HG03135 (cell line): ENCODE data around the gene SEPTIN2.
A peak's percentile ranks its signal among the peaks of the same experiment; 100 is the strongest.
"Not testable (repeated sequence)": the region's sequence is repeated elsewhere in the genome, so short reads cannot be mapped to it uniquely, and the experiment has no call there.

Experiments
- ATAC-seq: cut with Tn5 transposase; IDR thresholded peaks from one replicate; pipeline ENCODE4 v1.9.1; 2021; ENCODE audit warnings: mild to moderate bottlenecking, moderate library complexity; ENCODE audit not compliant: unreplicated experiment

The SEPTIN2 gene

GRCh38 chr2:241315879-241316631 lies at the start of gene SEPTIN2:
Gene SEPTIN2 (plus strand): TSS chr2:241315925. CDS start chr2:241324233, 8,308 bp downstream.
- ATAC-seq: peak; percentile 42

DNA sequence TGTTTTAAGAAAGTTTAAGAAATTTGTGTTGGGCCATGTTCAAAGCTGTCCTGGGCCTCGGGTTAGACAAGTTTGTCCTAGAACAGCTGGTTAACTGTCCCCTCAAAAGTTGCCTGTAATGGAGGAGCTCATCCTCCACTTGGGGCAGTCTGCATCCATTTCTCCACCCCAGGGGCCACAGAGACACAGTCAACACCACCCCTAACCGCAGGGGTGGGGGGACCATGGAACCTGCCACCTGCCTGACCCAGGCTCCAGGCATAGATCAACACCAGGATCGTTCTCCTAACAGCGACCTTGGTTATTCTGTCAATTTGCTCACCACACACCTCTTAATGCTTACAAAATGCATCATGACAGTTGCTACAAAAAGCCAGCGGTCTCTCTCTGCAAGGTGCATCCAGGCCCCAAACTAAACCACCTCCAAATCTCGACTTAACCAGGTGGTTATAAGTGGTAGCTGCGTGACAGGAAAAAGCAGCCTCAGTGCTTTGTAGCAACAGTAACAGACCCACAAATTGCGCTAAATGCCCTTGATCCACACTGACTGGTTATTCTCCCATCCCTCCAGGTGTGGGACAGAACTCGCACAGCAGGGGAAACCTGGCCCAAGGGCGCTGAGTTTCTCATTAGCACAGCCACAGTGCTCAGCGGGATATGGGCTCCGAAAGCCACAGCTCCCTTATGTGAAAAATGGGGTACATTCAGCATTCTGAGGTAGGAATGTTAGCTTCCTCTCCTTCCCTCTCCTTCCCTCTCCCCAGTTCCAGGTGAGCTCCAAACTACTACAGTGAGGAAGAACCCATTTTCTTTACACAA lies 48.3 kb upstream of the SEPTIN2 start:
- no peak for ATAC-seq

DNA sequence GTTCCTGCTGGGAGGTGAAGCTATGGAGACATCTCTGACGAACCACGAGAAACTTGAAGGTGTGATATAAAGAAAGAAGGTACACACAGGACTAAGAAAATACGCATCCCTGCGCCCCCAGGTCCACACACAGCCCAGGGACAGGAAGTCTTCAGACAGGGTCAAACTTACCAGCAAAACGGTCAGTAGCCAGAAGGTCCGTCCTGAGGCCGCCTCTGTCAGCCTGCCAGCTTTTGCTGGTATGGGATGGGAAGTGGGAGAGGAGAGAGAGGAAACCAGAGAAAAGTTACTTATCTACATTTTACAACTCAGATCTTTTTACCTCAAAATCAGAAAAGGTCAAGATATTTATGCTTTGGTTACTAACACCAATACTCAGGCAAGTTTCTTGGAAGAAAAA lies 47.4 kb upstream of the SEPTIN2 start:
- no peak for ATAC-seq

DNA sequence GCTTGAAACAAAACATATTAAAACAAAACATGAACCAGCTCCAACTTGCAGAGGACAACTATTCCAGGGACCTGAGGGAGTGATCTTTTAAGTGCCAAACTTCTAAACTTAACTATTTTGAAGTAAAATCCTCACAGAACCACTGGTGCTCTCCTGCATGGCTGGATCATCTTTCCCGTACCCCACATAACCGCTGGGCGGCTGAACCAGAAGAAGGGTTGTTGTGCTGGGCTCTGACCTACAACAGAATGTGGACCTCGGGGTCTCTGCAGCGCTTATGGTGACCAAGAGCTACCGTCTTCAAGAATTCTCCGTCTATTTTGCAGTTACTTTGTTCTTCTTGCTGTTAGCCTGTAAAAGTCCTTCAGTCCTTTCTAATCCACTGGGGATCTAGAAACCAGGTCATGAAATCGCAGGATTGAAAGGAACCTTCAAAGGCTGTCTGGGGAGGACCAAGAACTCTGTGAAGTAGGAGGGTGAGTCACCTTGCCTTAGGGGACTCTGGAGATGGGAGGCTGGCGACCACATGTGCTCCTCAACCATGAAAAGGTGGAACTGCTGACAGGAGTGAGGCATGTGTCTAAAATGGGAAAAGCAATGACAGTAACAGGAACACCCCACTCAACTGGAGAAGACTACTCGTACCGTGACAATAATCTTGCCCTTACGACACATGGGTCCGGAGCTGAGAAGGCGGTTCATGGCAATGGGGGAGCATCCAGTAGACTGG lies 46.8 kb upstream of the SEPTIN2 start:
- no peak for ATAC-seq

GRCh38 chr2:241269707-241270520 lies 45.8 kb upstream of the SEPTIN2 start:
- no peak for ATAC-seq

GRCh38 chr2:241270531-241270930 lies 45.2 kb upstream of the SEPTIN2 start:
- no peak for ATAC-seq

DNA sequence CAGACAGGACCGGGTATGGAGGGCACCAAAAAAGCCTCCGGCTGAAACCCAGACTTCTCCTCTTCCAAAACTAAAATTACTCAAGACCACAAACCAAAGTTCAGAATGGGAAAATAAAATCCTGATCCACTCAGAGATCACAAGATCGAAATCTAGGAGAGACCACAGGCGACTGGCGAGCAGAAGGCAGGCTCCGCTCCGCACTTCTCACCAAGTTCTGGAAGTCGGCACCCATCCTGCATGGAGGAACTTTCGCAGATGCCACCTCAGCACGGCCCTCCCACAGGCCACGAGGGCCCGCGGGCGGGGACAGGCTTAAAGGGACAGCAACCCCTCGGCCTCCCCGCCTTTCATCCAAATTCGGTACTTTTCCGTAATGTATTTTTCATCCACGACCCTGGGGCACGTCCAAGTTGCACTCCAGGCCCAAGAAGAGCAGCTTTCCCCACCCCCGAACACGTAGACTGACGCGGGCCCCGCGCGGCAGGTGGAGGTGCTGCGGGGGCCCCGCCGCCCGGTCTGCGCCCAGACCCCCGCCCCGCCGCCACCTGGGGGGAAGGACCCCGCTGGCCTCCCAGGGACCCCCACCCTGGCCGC lies 43.9 kb upstream of the SEPTIN2 start:
- ATAC-seq: peak; percentile 47

DNA sequence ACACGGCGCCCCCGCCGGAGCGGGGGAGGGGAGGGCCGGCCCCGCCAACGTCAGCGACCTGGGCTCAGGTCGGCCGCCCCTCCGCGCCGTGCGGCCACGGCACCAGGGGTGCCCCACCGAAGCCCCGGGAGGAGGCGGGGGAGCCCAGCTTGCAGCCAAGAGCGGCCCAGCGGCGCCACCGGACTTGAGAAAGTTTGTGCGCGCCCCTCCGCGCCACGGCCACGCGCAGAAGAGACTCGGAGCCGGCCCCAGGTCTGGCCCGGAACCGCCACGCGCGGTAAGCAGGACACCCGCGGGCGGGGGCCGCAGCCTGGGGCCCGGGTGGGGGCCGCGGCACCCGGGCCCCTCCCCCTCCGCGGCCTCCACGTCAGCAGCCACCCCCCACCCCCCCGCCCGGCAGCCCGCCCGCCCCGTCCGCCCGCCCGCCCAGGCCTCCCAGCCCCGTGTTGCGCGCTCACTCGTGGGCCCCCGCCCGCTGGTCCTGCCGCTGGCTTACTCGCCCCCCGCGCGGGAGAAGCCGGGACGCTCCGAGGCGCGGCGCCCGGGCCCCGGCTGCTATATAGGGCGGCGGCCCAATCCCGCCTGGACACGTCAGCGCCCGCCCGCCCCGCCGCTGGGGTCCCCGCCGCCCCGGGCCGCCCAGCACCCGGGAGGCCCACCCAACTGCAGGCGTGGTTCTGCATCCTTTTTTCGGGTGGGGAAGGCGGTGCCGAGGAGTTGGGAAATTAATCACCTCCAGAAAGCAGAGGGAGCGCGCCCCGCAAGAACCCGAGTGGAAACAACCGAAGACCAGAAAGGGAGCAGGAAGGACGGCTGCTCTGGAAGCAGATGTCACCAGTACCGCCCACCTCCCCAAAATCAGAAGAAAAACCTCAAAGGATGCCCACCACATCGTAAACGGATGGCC lies 43.2 kb upstream of the SEPTIN2 start:
- ATAC-seq: peak; percentile 49

DNA sequence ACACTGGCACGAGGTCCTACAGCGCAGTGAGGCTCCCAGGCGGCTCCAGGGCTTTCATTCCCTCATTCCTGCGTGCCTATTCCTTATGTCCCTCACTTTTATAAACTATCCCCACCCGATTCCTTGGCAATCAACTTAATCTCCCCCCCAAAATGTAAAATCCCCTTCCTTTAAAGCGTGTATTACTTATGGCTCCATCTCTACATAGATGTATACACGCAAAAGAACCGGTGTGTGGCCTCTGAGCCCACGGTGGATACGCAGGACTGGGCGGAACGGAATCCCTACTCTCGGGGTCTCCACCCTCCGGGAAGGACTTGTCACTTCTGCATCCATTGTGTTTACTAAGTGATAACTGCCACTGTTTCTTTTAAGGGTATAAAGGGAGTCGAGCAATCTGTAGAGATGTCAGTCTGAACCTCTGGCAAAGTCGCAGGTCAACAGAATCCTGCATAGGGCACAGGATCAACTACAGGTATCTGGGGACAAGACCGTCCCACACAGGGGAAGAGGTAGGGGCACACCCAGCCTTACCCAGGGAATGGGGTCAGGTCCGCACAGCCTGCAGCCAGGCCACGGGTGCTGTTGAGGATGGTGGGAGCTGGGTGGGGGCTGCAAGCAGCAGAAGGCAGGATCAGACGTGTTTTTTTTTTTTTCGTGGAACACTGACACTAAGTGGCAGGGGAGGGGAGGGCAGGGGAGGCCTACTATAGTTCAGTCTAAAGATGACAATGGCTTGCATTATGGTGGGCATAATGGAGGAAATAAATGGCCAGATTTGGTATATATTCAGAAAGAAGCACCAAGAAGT lies 42.3 kb upstream of the SEPTIN2 start:
- ATAC-seq: no peak

DNA sequence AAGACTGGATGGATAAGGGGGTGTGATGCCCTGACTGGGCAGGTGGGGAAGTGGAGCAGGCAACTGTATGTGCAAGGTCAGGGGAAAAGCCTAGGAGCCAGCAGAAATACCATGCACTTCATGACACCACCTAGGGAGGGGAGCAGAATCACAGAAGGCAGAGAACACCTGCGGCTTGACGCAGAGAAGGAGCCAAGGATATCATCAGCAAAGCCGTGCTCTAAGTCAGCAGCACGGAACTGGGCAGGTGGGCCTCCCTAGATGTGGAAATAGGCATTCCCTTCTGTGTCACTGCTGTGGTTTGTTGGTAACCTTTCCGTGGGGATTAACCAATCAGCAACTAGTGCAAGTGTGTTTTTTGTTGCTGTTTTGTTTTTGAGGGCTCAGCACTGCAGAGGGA lies 41.6 kb upstream of the SEPTIN2 start:
- ATAC-seq: no peak

DNA sequence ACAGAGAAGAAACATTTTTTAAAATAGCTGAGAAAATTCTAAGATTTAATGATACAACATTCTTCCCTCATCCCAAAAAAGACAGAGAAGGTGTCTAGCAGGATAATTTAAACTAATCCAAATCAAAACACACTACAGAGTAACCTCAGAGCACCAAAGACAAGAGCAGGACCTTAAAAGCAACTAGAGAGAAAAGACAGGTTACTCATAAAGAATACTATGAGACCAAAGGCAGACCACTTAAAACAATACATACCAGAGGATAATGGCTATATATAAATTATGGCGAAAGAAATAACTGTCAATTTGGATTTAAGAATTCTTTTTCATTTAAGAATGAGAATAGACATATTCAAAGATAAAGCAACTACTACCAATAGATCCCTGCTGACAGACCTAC lies 40.2 kb upstream of the SEPTIN2 start:
- ATAC-seq: no peak

- no peak for ATAC-seq
Measured at GRCh38 chr2:241275910-241276309, 39.8 kb upstream of the SEPTIN2 start.

- ATAC-seq: not testable (repeated sequence)
Measured at GRCh38 chr2:241278306-241278705, 37.4 kb upstream of the SEPTIN2 start.

- ATAC-seq: no peak
Measured at GRCh38 chr2:241279413-241279812, 36.3 kb upstream of the SEPTIN2 start.

- no peak for ATAC-seq
Measured at GRCh38 chr2:241279828-241280227, 35.9 kb upstream of the SEPTIN2 start.

DNA sequence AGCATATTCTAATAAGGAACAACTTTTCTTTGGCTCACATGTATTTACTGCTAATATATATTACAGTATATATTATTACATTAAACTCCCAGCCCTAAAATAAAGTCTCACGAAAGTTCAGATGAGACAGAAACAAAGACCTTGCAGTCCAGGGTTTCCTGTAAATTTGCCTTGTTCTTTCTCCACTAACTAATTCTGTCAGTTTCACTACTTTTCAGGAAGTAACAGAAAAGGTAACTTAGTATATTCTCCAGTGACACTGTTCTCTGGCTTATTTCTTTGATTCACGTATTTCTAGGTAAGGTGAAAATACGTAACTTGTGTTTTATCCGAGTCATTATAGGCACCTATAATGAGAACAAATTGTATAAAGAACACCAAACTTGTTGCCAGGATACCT lies 35.4 kb upstream of the SEPTIN2 start:
- ATAC-seq: no peak

GRCh38 chr2:241282555-241282954 lies 33.2 kb upstream of the SEPTIN2 start:
- ATAC-seq: no peak

DNA sequence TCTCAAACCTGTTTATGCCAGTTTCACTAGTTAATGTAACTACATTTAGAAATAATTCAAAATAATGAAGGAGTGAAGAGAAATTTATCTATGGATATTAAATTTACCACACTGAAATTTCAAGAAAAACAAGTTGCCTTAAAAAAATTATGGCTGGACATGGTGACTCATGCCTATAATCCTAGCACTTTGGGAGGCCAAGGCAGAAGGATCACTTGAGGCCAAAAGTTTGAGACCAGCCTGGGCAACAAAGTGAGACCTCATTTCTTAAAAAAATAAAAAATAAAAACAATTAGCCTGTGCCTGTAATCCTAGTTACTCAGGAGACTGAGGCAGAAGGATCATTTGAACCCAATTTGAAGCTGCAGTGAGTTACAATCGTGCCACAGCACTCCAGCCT lies 30.1 kb upstream of the SEPTIN2 start:
- ATAC-seq: no peak
